ENCODE results near the gene NRSN2.

Gene NRSN2

GRCh38 chr20:346640-347316 is at the start of gene NRSN2:
TSS of gene NRSN2 (plus strand) at chr20:347111. CDS start at chr20:349644, 2,533 bp downstream.
- DNase-seq (ENCODE audit: low read depth), result no peak

GRCh38 chr20:297925-298775 is 48.8 kb upstream of the NRSN2 start:
- peak; percentile 91 for DNase-seq (ENCODE audit: low read depth)

- DNase-seq (ENCODE audit: low read depth), result no peak
Measured at GRCh38 chr20:298776-299391, 48.0 kb upstream of the NRSN2 start.

GRCh38 chr20:300345-300990 is 46.4 kb upstream of the NRSN2 start:
- DNase-seq (ENCODE audit: low read depth), result no peak

GRCh38 chr20:301886-302848 is 44.7 kb upstream of the NRSN2 start:
- no peak for DNase-seq (ENCODE audit: low read depth)

GRCh38 chr20:305745-306144 is 41.2 kb upstream of the NRSN2 start:
- DNase-seq (ENCODE audit: low read depth), result no peak

GRCh38 chr20:308427-309038 is 38.4 kb upstream of the NRSN2 start:
- no peak for DNase-seq (ENCODE audit: low read depth)

- DNase-seq (ENCODE audit: low read depth), result no peak
Measured at GRCh38 chr20:309306-309840, 37.5 kb upstream of the NRSN2 start.

GRCh38 chr20:309841-310644 is 36.9 kb upstream of the NRSN2 start:
- peak; percentile 99 for DNase-seq (ENCODE audit: low read depth)

- DNase-seq (ENCODE audit: low read depth), result no peak
Measured at GRCh38 chr20:310645-311044, 36.3 kb upstream of the NRSN2 start.

- DNase-seq (ENCODE audit: low read depth), result no peak
Measured at GRCh38 chr20:311609-312008, 35.3 kb upstream of the NRSN2 start.

GRCh38 chr20:312067-312466 is 34.8 kb upstream of the NRSN2 start:
- no peak for DNase-seq (ENCODE audit: low read depth)

- no peak for DNase-seq (ENCODE audit: low read depth)
Measured at GRCh38 chr20:312866-313265, 34.0 kb upstream of the NRSN2 start.

- DNase-seq (ENCODE audit: low read depth), result no peak
Measured at GRCh38 chr20:313402-313801, 33.5 kb upstream of the NRSN2 start.

- no peak for DNase-seq (ENCODE audit: low read depth)
Measured at GRCh38 chr20:313948-314347, 33.0 kb upstream of the NRSN2 start.

- DNase-seq (ENCODE audit: low read depth), result no peak
Measured at GRCh38 chr20:316316-317068, 30.4 kb upstream of the NRSN2 start.

- peak; percentile 92 for DNase-seq (ENCODE audit: low read depth)
Measured at GRCh38 chr20:324177-325044, 22.5 kb upstream of the NRSN2 start.
